Karpas-422 (cell line): ENCODE measurements around the gene CPM. TPM values are rescaled to one million over a fixed set of nuclear protein-coding genes. Genes with fewer than 3 reads are reported as not detected.

Experiments used
- DNase-seq: peaks from one replicate; pipeline ENCODE4 v3.0.0-alpha.2; 2015
- H2AFZ ChIP-seq: fragments of 200-600 bp; sonication (generic); 2 replicates; pipeline ENCODE4 v1.6.1; 2014; ENCODE audit warnings: antibody characterized with exemption, low read length, mixed read lengths
- H3K27ac ChIP-seq: fragments of 200-600 bp; sonication (generic); 2 replicates; pipeline ENCODE4 v1.5.1; 2014; ENCODE audit warnings: mild to moderate bottlenecking, low read length, moderate library complexity
- H3K27me3 ChIP-seq: fragments of 200-600 bp; sonication (generic); 2 replicates; pipeline ENCODE4 v1.6.1; 2014; ENCODE audit warnings: low read length, mixed read lengths
- H3K36me3 ChIP-seq: fragments of 200-600 bp; sonication (generic); 2 replicates; pipeline ENCODE4 v1.6.1; 2014; ENCODE audit warnings: low read length, mixed read lengths; ENCODE audit not compliant: insufficient read depth
- H3K4me1 ChIP-seq: fragments of 200-600 bp; sonication (generic); 2 replicates; pipeline ENCODE4 v1.6.1; 2014; ENCODE audit warnings: mild to moderate bottlenecking, low read length, mixed read lengths
- H3K4me2 ChIP-seq: fragments of 200-600 bp; sonication (generic); 2 replicates; pipeline ENCODE4 v1.6.1; 2014; ENCODE audit warnings: low read length, low read depth, mild to moderate bottlenecking; ENCODE audit not compliant: poor library complexity, severe bottlenecking
- H3K4me3 ChIP-seq: fragments of 200-600 bp; sonication (generic); 2 replicates; pipeline ENCODE4 v1.5.1; 2014; ENCODE audit warnings: mild to moderate bottlenecking, antibody characterized with exemption, low read length, mixed read lengths
- H3K79me2 ChIP-seq: fragments of 200-600 bp; sonication (generic); 2 replicates; pipeline ENCODE4 v1.6.1; 2014; ENCODE audit warnings: mild to moderate bottlenecking, low read length, mixed read lengths
- H3K9ac ChIP-seq: fragments of 200-600 bp; sonication (generic); 2 replicates; pipeline ENCODE4 v1.6.0; 2014; ENCODE audit warnings: low read length
- H3K9me2 ChIP-seq: fragments of 200-600 bp; sonication (generic), shearing (Covaris generic); replicated peaks from 2 replicates; pipeline ENCODE4 v1.6.0; 2014; ENCODE audit warnings: mild to moderate bottlenecking, low read length, moderate library complexity; ENCODE audit not compliant: insufficient read depth
- H3K9me3 ChIP-seq: fragments of 300-700, 200-600 bp; sonication (generic); 2 replicates; pipeline ENCODE4 v1.6.1; 2014; ENCODE audit warnings: low read length, mixed read lengths
- H4K20me1 ChIP-seq: fragments of 200-600 bp; sonication (generic); 2 replicates; pipeline ENCODE4 v1.6.1; 2014; ENCODE audit warnings: mild to moderate bottlenecking, antibody characterized with exemption, low read length, low read depth; ENCODE audit not compliant: insufficient read depth
- total RNA-seq: library from RNA; depleted of rRNA; stranded (reverse); fragments of >200 nt; shearing (Covaris generic); gene quantifications from 2 replicates; pipeline ENCODE4 v1.2.3, GENCODE V29; 2014; ENCODE audit warnings: low replicate concordance

Gene CPM
- total RNA-seq, 1 experiment from 2014 or later = not detected

- H3K4me1 ChIP-seq = peaks cover 15% of the 10 kb centered on the region
- H3K4me3 ChIP-seq = no peak overlapping the region
- H3K4me2 ChIP-seq = peak overlapping the region; percentile 52
- no peaks in the 10 kb centered on the region for H3K9me2 ChIP-seq
- H3K36me3 ChIP-seq = no peaks in the 10 kb centered on the region
- H3K27me3 ChIP-seq = no peaks in the 10 kb centered on the region
- no peaks in the 10 kb centered on the region for H4K20me1 ChIP-seq
- H3K27ac ChIP-seq = no peak overlapping the region
- DNase-seq = peak; percentile 71
- no peak overlapping the region for H3K9ac ChIP-seq
- H2AFZ ChIP-seq = no peak overlapping the region
- no peaks in the 10 kb centered on the region for H3K9me3 ChIP-seq
- H3K79me2 ChIP-seq = no peaks in the 10 kb centered on the region
Measured at GRCh38 chr12:68896881-68897540, 36.0 kb downstream of the CPM start.

DNA sequence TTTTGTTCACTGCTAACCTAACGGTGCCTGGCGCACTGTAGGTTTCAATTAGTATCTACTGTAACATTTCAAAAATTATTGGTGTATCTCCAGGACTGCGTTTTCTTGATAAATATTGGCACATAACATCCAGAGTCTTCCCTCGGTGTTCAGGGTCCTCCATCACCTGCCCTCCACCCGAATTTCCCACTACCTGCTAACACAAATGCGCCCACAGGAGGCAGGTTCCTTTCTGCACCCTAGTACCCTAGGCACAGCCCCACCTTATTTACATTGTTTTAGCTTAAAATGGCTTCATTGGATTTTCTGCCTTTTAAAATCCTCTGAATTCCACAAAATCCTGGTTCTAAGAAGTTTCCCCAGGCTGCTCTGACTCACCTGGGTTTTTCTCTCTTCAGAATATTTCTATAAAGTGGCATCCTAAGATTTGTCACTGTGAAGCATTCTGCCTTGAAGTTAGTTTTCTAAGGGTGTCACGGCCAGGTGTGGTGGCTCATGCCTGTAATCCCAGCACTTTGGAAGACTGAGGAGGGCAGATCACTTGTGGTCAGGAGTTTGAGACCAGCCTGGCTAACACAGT lies 38.6 kb downstream of the CPM start:
- no peaks in the 10 kb centered on the region for H3K9me3 ChIP-seq
- no peak overlapping the region for H2AFZ ChIP-seq
- H3K27ac ChIP-seq = no peak overlapping the region
- no peaks in the 10 kb centered on the region for H3K9me2 ChIP-seq
- H4K20me1 ChIP-seq = no peaks in the 10 kb centered on the region
- no peak overlapping the region for H3K9ac ChIP-seq
- no peaks in the 10 kb centered on the region for H3K27me3 ChIP-seq
- H3K4me3 ChIP-seq = no peak overlapping the region
- peaks cover 15% of the 10 kb centered on the region for H3K4me1 ChIP-seq
- no peak for DNase-seq
- no peaks in the 10 kb centered on the region for H3K79me2 ChIP-seq
- no peak overlapping the region for H3K4me2 ChIP-seq
- H3K36me3 ChIP-seq = no peaks in the 10 kb centered on the region

DNA sequence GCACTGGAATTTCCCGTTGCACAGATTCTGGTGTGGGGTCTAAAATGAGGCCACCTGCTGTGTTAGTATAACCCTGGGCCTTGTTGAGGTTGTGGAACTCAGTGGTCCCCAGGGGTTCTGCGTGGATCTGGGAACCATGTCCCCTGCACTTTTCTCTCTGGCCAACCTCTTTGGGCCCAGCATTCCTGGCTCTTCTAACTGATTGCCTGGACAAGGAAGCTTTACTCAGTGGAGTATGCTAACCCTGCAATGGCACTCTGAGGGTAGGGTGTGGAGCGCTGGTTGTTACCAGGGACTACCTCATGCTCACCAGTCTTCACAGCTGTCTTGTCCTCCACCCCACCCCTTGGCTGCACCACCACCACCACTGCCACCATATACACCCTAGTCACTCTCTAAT lies 39.2 kb downstream of the CPM start:
- Histone ChIP-seq H3K27me3 (no peaks in the 10 kb centered on the region), H3K4me3 (no peak overlapping the region), H3K9me3 (no peaks in the 10 kb centered on the region), H3K27ac (no peak overlapping the region), H3K4me1 (peaks cover 15% of the 10 kb centered on the region), H3K4me2 (no peak overlapping the region), H2AFZ (no peak overlapping the region), H3K36me3 (no peaks in the 10 kb centered on the region), H3K79me2 (no peaks in the 10 kb centered on the region), H3K9ac (no peak overlapping the region), H4K20me1 (no peaks in the 10 kb centered on the region), H3K9me2 (no peaks in the 10 kb centered on the region)
- DNase-seq = no peak

GRCh38 chr12:68893201-68893600 lies 39.8 kb downstream of the CPM start:
- Histone ChIP-seq H2AFZ (no peak overlapping the region), H3K79me2 (no peaks in the 10 kb centered on the region), H3K27ac (no peak overlapping the region), H3K4me1 (peaks cover 15% of the 10 kb centered on the region), H3K27me3 (no peaks in the 10 kb centered on the region), H3K4me2 (no peak overlapping the region), H3K36me3 (no peaks in the 10 kb centered on the region), H3K9me3 (no peaks in the 10 kb centered on the region), H4K20me1 (no peaks in the 10 kb centered on the region), H3K9ac (no peak overlapping the region), H3K9me2 (no peaks in the 10 kb centered on the region), H3K4me3 (no peak overlapping the region)
- no peak for DNase-seq

- Histone ChIP-seq H3K4me2 (no peak overlapping the region), H3K9me3 (no peaks in the 10 kb centered on the region), H3K4me1 (no peaks in the 10 kb centered on the region), H3K36me3 (no peaks in the 10 kb centered on the region), H3K4me3 (no peak overlapping the region), H3K9me2 (no peaks in the 10 kb centered on the region), H4K20me1 (no peaks in the 10 kb centered on the region), H3K27ac (no peak overlapping the region), H3K79me2 (no peaks in the 10 kb centered on the region), H3K27me3 (no peaks in the 10 kb centered on the region), H2AFZ (no peak overlapping the region), H3K9ac (no peak overlapping the region)
- no peak for DNase-seq
Measured at GRCh38 chr12:68891141-68891540, 41.8 kb downstream of the CPM start.

GRCh38 chr12:68890701-68891113 lies 42.3 kb downstream of the CPM start:
- no peak overlapping the region for H3K4me2 ChIP-seq
- no peaks in the 10 kb centered on the region for H3K36me3 ChIP-seq
- no peaks in the 10 kb centered on the region for H4K20me1 ChIP-seq
- H3K79me2 ChIP-seq = no peaks in the 10 kb centered on the region
- H3K27me3 ChIP-seq = no peaks in the 10 kb centered on the region
- no peak overlapping the region for H2AFZ ChIP-seq
- no peaks in the 10 kb centered on the region for H3K4me1 ChIP-seq
- no peak overlapping the region for H3K27ac ChIP-seq
- H3K4me3 ChIP-seq = no peak overlapping the region
- no peaks in the 10 kb centered on the region for H3K9me3 ChIP-seq
- no peaks in the 10 kb centered on the region for H3K9me2 ChIP-seq
- no peak overlapping the region for H3K9ac ChIP-seq
- no peak for DNase-seq

- Histone ChIP-seq H3K79me2 (no peaks in the 10 kb centered on the region), H3K4me2 (no peak overlapping the region), H3K9ac (no peak overlapping the region), H3K9me2 (no peaks in the 10 kb centered on the region), H2AFZ (no peak overlapping the region), H3K27me3 (no peaks in the 10 kb centered on the region), H3K36me3 (no peaks in the 10 kb centered on the region), H3K4me3 (no peak overlapping the region), H3K4me1 (no peaks in the 10 kb centered on the region), H3K27ac (no peak overlapping the region), H4K20me1 (no peaks in the 10 kb centered on the region), H3K9me3 (no peaks in the 10 kb centered on the region)
- DNase-seq = no peak
Measured at GRCh38 chr12:68888243-68888642, 44.7 kb downstream of the CPM start.

DNA sequence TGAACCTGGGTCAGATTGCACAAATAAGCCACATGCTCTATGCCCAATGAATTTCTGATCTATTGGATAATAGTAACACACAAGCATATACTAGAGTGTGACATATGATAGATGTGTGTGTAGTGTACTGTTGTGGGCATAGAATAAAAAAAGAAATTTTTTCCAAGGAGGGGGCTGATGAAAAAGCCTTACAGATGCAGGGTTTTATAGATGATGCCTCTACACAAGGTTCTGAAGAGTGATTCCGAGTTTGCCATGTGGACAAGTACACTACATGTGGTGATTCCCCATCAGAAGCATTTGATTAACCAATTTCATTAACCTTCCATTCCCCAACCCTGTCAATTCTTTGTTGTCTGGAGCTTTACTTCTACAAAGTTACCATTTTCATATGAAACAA lies 45.3 kb downstream of the CPM start:
- Histone ChIP-seq H3K4me2 (no peak overlapping the region), H2AFZ (no peak overlapping the region), H3K9me2 (no peaks in the 10 kb centered on the region), H3K4me3 (no peak overlapping the region), H3K4me1 (no peaks in the 10 kb centered on the region), H3K27me3 (no peaks in the 10 kb centered on the region), H3K36me3 (no peaks in the 10 kb centered on the region), H3K27ac (no peak overlapping the region), H3K9ac (no peak overlapping the region), H3K79me2 (no peaks in the 10 kb centered on the region), H4K20me1 (no peaks in the 10 kb centered on the region), H3K9me3 (no peaks in the 10 kb centered on the region)
- DNase-seq = no peak
